GM20431 (cell line): ENCODE data around the gene FDXR.

Experiments
- in situ Hi-C: fragments of 300-500 bp; cut with MseI, MboI; formaldehyde crosslinking; loops from one replicate; pipeline ENCODE4 v1.15.0; 2020; ENCODE audit warnings: low sequenced_read_pairs; ENCODE audit not compliant: unreplicated experiment

Gene FDXR

GRCh38 chr17:74901353-74902135 lies 28.8 kb upstream of the FDXR start:
- in situ Hi-C loops: no loop called here

DNA sequence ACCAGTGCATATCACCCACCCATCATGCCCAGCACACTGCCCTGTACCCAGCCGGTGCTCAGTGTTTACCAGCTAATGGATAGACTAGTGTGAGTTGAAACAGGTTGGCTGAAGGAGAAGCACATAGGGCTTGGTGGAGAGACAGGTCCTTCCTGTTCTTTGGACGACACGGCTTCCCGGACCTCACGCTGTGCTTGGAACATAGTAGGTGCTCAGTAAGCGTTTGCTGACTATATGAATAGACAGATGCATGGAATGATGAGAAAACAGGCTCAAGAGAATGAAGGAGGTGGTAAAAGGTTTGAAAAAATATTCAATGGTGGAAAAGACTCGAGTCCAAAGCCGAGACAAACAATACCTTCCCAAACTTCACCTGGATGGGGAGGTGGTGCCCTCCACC lies 27.4 kb upstream of the FDXR start:
- in situ Hi-C loops: no loop called here

DNA sequence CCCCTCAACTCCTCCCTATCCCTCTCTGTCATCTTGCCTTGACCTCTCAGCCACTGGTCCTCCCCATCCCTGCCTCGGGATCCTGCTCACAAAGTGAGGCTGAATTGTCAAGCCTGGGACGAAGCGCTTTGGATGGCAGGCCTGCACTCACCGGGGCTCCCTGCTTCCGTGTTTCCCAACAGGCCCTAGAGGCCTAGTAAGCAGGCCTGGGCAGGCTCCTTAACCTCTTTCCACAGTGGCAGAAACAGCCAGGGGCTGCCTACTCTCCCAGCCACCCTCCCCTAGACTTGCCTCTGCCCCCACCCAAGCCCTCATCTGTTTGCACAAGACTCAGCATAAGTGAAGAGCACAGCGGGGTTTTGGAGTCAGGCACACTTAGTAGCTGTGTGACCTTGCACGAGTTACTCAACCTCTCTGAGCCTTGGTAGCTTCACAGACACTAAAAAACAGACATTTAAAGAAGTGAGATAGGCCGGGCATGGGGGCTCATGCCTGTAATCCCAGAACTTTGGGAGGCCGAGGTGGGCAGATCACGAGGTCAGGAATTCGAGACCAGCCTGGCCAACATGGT lies 25.7 kb upstream of the FDXR start:
- in situ Hi-C loops: no loop called here

- in situ Hi-C loops: no loop called here
Observed at GRCh38 chr17:74893936-74894671, 21.3 kb upstream of the FDXR start.

GRCh38 chr17:74892974-74893911 lies 20.4 kb upstream of the FDXR start, which contains the start of gene FADS6:
TSS of gene FADS6 (minus strand) at chr17:74893633. CDS start at chr17:74893595, 38 bp downstream.
- in situ Hi-C loops: no loop called here

GRCh38 chr17:74892013-74892841 lies 19.4 kb upstream of the FDXR start:
- in situ Hi-C loops: no loop called here

- in situ Hi-C loops: no loop called here
Observed at GRCh38 chr17:74890554-74890953, 17.8 kb upstream of the FDXR start.

DNA sequence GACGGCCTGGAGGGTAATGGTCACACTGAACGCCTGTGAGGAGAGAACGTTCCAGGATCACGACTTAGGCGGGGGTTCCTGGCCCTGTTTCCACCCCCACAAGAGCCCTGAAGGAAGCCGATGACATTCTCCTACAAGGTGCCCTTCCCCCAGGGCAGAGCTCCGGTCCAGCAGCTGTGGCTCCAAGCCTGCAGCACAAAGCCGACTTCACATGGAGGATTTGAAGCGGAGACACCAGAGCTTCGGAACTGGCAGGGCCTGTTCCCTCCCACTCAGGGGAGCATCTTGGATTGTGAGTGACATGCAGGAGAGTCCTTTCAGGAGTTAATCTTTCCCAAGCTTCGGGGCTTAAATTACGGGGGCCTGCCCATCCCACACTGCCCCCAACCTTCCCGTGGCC lies 15.7 kb upstream of the FDXR start:
- in situ Hi-C loops: no loop called here

- in situ Hi-C loops: no loop called here
Observed at GRCh38 chr17:74883241-74883745, 10.5 kb upstream of the FDXR start.

GRCh38 chr17:74882517-74883240 lies 9.9 kb upstream of the FDXR start:
- in situ Hi-C loops: no loop called here

GRCh38 chr17:74881073-74881472 lies 8.3 kb upstream of the FDXR start:
- in situ Hi-C loops: no loop called here

- in situ Hi-C loops: no loop called here
Observed at GRCh38 chr17:74879308-74879707, 6.5 kb upstream of the FDXR start.

GRCh38 chr17:74878658-74879057 lies 5.9 kb upstream of the FDXR start:
- in situ Hi-C loops: no loop called here

DNA sequence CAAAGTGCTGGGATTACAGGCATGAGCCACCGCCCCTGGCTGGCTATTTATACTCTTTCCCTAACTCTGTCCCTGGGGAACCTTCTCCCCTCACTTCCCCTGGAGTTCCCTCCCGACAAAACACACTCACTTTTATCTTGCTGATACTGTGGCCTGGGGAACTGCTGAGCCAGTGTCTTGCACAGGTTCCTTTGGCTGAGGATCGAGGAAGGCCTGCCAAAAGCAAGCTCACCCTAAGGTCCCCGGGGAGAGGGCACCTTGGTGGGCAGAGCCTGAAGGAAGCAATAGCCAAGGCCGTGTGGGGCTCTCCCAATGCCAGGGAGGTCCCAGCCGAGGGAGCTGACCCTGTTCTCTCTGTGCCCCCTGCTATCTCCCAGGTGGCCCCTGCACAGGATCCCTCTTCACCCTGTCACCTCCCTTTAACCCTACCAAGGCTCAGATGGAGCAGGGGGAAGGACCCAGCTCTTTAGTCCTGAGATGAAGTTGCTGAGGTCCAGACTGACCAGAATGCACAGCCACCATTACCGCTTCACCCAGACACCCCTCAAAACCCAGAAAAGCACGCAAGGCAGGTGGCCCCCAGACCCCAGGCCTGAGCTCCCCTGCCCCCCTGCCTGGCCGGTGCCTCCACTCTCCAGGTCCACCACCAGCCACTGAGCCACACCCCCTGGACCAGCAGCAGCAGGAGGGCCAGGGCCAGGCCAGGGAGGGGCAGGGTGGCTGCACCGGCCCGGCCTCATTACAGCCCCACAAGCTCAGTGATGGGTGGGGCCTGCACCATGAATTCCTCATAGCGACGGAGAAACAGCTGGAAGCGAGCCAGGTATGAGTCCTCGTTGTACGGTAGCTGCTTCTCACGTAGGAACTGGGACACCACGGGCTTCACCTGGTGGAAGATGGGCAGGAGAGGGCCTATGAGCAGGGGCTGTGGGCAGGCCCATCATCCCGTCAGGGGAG lies 5.1 kb upstream of the FDXR start:
- in situ Hi-C loops: no loop called here

DNA sequence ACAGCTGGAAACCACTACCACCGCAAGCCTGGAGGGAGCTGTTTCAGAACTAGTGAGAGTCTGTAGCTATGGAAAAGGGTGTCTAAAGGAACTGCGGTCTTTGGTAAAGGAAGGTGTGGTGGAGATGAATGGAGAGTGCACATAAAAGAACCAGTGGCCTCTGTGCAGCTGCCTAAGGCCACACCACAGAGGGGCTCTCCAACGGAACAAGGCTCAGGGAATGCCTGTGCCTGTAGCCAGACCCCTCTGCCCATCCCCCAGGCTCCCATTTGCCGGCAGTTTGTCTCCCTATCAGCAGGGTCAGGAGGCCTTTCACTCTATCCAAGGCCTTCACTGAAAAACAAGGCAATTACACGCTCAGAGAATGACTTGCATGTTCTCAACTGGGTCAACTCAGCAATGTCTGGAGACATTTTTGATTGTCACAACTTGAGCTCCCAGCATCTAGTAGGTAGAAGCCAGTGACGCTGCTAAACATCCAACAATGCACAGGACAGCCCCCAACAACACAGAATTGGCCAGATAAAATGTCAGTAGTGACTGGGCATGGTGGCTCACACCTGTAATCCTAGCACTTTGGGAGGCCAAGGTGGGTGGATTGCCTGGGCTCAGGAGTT lies 3.3 kb upstream of the FDXR start:
- in situ Hi-C loops: no loop called here

GRCh38 chr17:74875155-74875976 lies 2.6 kb upstream of the FDXR start:
- in situ Hi-C loops: no loop called here
